CD14-positive monocyte (primary cell): ENCODE results near the gene OXNAD1. TPM values are rescaled to one million over a fixed set of nuclear protein-coding genes. Genes with fewer than 3 reads are reported as not detected.

Experiments used
- DNase-seq, 3 donors: peaks; one replicate each; pipeline ENCODE4 v3.0.0-alpha.2; 2011 to 2022
- H2AFZ ChIP-seq: 2 replicates; pipeline ENCODE4 v1.6.0; 2012; ENCODE audit warnings: mild to moderate bottlenecking, low read depth, low read length, inconsistent platforms; ENCODE audit not compliant: insufficient read depth, poor library complexity, severe bottlenecking
- H3K27ac ChIP-seq, 2 donors: 1 replicate in 1 of 2; 2 replicates in 1 of 2; pipeline ENCODE4 v1.5.1; 2012 to 2013; ENCODE audit warnings: low read length in 2 of 2, control low read depth in 1 of 2, inconsistent platforms in 1 of 2, low read depth in 1 of 2, mild to moderate bottlenecking in 1 of 2
- H3K27me3 ChIP-seq, 2 donors: one replicate each; pipeline versions ENCODE4 v1.6.0 to v1.6.1; 2011 to 2013; ENCODE audit warnings: low read length in 2 of 2; ENCODE audit not compliant: control insufficient read depth in 2 of 2, insufficient read depth in 2 of 2
- H3K36me3 ChIP-seq, 2 donors: replicated peaks in 1 of 2; 1 replicate in 1 of 2; 2 replicates in 1 of 2; pipeline versions ENCODE4 v1.5.1 to v1.6.1; 2012 to 2013; ENCODE audit warnings: low read length in 2 of 2, control low read depth in 1 of 2, inconsistent platforms in 1 of 2, mild to moderate bottlenecking in 1 of 2; ENCODE audit not compliant: insufficient read depth in 2 of 2, control insufficient read depth in 1 of 2
- H3K4me1 ChIP-seq, 2 donors: 1 replicate in 1 of 2; 2 replicates in 1 of 2; pipeline versions ENCODE4 v1.5.1 to v1.6.1; 2012 to 2013; ENCODE audit warnings: low read length in 2 of 2, control low read depth in 1 of 2, inconsistent platforms in 1 of 2, mild to moderate bottlenecking in 1 of 2, moderate library complexity in 1 of 2; ENCODE audit not compliant: insufficient read depth in 2 of 2, control insufficient read depth in 1 of 2
- H3K4me2 ChIP-seq: replicated peaks from 2 replicates; pipeline ENCODE3; 2012; ENCODE audit warnings: low read length, moderate library complexity, mild to moderate bottlenecking; ENCODE audit not compliant: poor library complexity, severe bottlenecking; ENCODE audit errors: extremely low read depth
- H3K4me3 ChIP-seq, 3 experiments: fragments of 200-600 bp in 1 of 3; sonication (generic) in 1 of 3; replicated peaks in 1 of 3; 1 replicate in 2 of 3; 2 replicates in 1 of 3; pipeline ENCODE4 v1.5.1; 2011 to 2013; ENCODE audit warnings: low read length in 3 of 3, mild to moderate bottlenecking in 3 of 3, control low read depth in 2 of 3, low read depth in 2 of 3, inconsistent platforms in 1 of 3, moderate library complexity in 1 of 3
- H3K79me2 ChIP-seq: 2 replicates; pipeline ENCODE4 v1.6.0; 2012; ENCODE audit warnings: mild to moderate bottlenecking, control low read depth, inconsistent platforms, low read length, moderate library complexity; ENCODE audit not compliant: insufficient read depth
- H3K9ac ChIP-seq: 2 replicates; pipeline ENCODE4 v1.6.0; 2017; ENCODE audit warnings: low read length, mild to moderate bottlenecking; ENCODE audit not compliant: insufficient read depth, poor library complexity, severe bottlenecking
- H3K9me3 ChIP-seq, 2 donors: replicated peaks in 1 of 2; 1 replicate in 1 of 2; 2 replicates in 1 of 2; pipeline versions ENCODE4 v1.5.1 to v1.6.1; 2012 to 2013; ENCODE audit warnings: low read length in 2 of 2, control low read depth in 1 of 2; ENCODE audit not compliant: control insufficient read depth in 1 of 2, insufficient read depth in 1 of 2
- H4K20me1 ChIP-seq: 2 replicates; pipeline ENCODE4 v1.6.0; 2012; ENCODE audit warnings: mild to moderate bottlenecking, low read length, control low read depth, moderate library complexity; ENCODE audit not compliant: insufficient read depth
- H3K27ac Mint-ChIP-seq, 7 donors: one replicate each; pipeline ENCODE4 v1.8.0; 2020; ENCODE audit warnings: mild to moderate bottlenecking in 7 of 7, mixed read lengths in 7 of 7, moderate library complexity in 6 of 7, inconsistent platforms in 2 of 7
- H3K27me3 Mint-ChIP-seq, 3 donors: one replicate each; pipeline ENCODE4 v1.8.0; 2021 to 2022; ENCODE audit warnings: low read depth in 3 of 3, mild to moderate bottlenecking in 3 of 3, mixed read lengths in 3 of 3, moderate library complexity in 3 of 3, inconsistent platforms in 1 of 3
- H3K36me3 Mint-ChIP-seq, 2 donors: one replicate each; pipeline ENCODE4 v1.8.0; 2020; ENCODE audit warnings: mixed read lengths in 2 of 2, inconsistent platforms in 1 of 2, mild to moderate bottlenecking in 1 of 2
- H3K4me1 Mint-ChIP-seq: one replicate; pipeline ENCODE4 v1.8.0; 2020; ENCODE audit warnings: mild to moderate bottlenecking, mixed read lengths
- H3K4me3 Mint-ChIP-seq, 2 donors: one replicate each; pipeline ENCODE4 v1.8.0; 2020; ENCODE audit warnings: mild to moderate bottlenecking in 2 of 2, mixed read lengths in 2 of 2, moderate library complexity in 1 of 2
- H3K9me3 Mint-ChIP-seq, 7 donors: one replicate each; pipeline ENCODE4 v1.8.0; 2020 to 2022; ENCODE audit warnings: mixed read lengths in 7 of 7, mild to moderate bottlenecking in 6 of 7, moderate library complexity in 6 of 7, inconsistent platforms in 2 of 7
- WGBS: methylation state at CpG from one replicate; pipeline ENCODE4 v1.1.5; 2013; ENCODE audit warnings: missing lambda C conversion rate; ENCODE audit not compliant: insufficient coverage; 5-methylcytosine and 5-hydroxymethylcytosine counted together
- intact Hi-C, 2 donors: fragments of 100-400 bp; cut with micrococcal nuclease; formaldehyde crosslinking; loops; one replicate each; pipeline versions ENCODE4 v1.15.0 to v1.15.1; 2023
- polyA plus RNA-seq, 3 donors: library from polyadenylated mRNA; depleted of rRNA in 1 of 3; unstranded in 2 of 3; stranded (reverse) in 1 of 3; fragments of 300-500 nt in 2 of 3; fragments of >200 nt in 1 of 3; fragmentation: Illumina TruSeq in 2 of 3; gene quantifications; 1 replicate in 2 of 3; 2 replicates in 1 of 3; pipeline ENCODE4 v1.2.3, GENCODE V29; 2012 to 2021
- TF ChIP-seq, protein P1 (sequence below): fragments of 200-600 bp; IDR thresholded peaks from one replicate; pipeline ENCODE4 v1.8.0; 2022; ENCODE audit warnings: antibody characterized with exemption, mild to moderate bottlenecking

Gene OXNAD1
- polyA plus RNA-seq, 3 donors, result 3.7 to 5.1 (median 4.4) TPM

DNA sequence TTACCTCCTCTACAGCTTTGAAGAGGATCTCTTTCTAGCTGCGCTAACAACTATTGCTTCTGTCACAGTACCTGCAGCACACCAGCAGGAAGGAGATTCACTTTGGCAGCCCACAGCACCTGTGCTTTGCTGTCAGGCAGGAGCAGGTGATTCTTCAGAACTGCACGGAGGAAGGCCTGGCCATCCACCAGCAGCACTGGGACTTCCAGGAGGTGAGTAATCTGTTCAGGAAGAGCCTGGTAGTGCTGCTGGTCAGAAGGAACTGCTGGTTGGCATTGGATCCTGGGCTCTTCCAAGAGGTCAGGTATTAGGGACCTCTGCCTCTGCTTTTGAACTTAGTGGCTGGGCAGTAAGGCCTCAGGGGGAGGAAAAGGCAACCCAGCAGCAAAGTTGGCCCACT is 42.5 kb upstream of the OXNAD1 start:
- no peaks in the 10 kb centered on the region for H4K20me1 ChIP-seq
- H3K36me3 ChIP-seq, result no peaks in the 10 kb centered on the region
- no peak overlapping the region for H2AFZ ChIP-seq
- Mint-ChIP-seq H3K9me3 (peaks cover 2 to 18% (median 11%) of the 10 kb centered on the region in 7 donors), H3K4me1 (peaks cover 13% of the 10 kb centered on the region), H3K27me3 (no peaks in the 10 kb centered on the region), H3K27ac (no peak overlapping the region), H3K4me3 (no peak overlapping the region), H3K36me3 (no peaks in the 10 kb centered on the region)
- no peaks in the 10 kb centered on the region for H3K27me3 ChIP-seq
- intact Hi-C loops, result no loop called here
- H3K4me1 ChIP-seq, result peaks cover 2 to 10% of the 10 kb centered on the region in 2 donors
- H3K9ac ChIP-seq, result no peak overlapping the region
- H3K9me3 ChIP-seq, result no peaks in the 10 kb centered on the region
- no peak overlapping the region for H3K27ac ChIP-seq
- H3K4me2 ChIP-seq, result no peak overlapping the region
- 100% methylated on average over 2 of the region's 2 CpGs for WGBS
- H3K79me2 ChIP-seq, result no peaks in the 10 kb centered on the region
- DNase-seq, result no peak
- H3K4me3 ChIP-seq, result no peak overlapping the region
- TF ChIP-seq, protein P1, sequence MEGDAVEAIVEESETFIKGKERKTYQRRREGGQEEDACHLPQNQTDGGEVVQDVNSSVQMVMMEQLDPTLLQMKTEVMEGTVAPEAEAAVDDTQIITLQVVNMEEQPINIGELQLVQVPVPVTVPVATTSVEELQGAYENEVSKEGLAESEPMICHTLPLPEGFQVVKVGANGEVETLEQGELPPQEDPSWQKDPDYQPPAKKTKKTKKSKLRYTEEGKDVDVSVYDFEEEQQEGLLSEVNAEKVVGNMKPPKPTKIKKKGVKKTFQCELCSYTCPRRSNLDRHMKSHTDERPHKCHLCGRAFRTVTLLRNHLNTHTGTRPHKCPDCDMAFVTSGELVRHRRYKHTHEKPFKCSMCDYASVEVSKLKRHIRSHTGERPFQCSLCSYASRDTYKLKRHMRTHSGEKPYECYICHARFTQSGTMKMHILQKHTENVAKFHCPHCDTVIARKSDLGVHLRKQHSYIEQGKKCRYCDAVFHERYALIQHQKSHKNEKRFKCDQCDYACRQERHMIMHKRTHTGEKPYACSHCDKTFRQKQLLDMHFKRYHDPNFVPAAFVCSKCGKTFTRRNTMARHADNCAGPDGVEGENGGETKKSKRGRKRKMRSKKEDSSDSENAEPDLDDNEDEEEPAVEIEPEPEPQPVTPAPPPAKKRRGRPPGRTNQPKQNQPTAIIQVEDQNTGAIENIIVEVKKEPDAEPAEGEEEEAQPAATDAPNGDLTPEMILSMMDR, result no peak

DNA sequence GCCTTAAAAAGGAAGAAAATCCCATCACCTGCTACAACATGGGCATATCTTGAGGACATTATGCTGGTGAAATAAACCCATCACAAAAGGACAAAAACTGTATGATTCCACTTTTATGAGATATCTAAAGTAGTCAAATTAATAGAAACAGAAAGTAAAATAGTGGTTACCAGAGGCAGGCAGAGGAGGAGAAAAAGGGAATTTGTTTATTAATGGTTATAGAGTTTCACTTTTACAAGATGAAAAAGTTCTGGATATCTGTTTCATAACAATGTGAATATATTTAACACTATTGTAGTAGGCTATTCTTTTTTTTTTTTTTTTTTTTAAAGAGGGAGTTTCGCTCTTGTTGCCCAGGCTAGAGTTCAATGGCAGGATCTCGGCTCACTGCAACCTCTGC is 40.7 kb upstream of the OXNAD1 start:
- H2AFZ ChIP-seq, result no peak overlapping the region
- TF ChIP-seq, protein P1, result no peak
- H3K36me3 ChIP-seq, result no peaks in the 10 kb centered on the region
- intact Hi-C loops, result no loop called here
- Mint-ChIP-seq H3K36me3 (no peaks in the 10 kb centered on the region), H3K27ac (no peak overlapping the region), H3K4me3 (no peak overlapping the region), H3K9me3 (peaks cover 2 to 18% (median 11%) of the 10 kb centered on the region in 7 donors), H3K27me3 (no peaks in the 10 kb centered on the region), H3K4me1 (peaks cover 13% of the 10 kb centered on the region)
- no peak overlapping the region for H3K4me3 ChIP-seq
- no peak overlapping the region for H3K27ac ChIP-seq
- no peaks in the 10 kb centered on the region for H3K9me3 ChIP-seq
- no peaks in the 10 kb centered on the region for H3K79me2 ChIP-seq
- H3K4me1 ChIP-seq, result peaks cover 2 to 10% of the 10 kb centered on the region in 2 donors
- H3K9ac ChIP-seq, result no peak overlapping the region
- DNase-seq, result no peak
- no peaks in the 10 kb centered on the region for H3K27me3 ChIP-seq
- WGBS, result 85% methylated on average over 2 of the region's 2 CpGs
- H3K4me2 ChIP-seq, result no peak overlapping the region
- H4K20me1 ChIP-seq, result no peaks in the 10 kb centered on the region
